HG02588 (cell line): ENCODE data around the gene CMBL.
"Not testable (repeated sequence)": the region's sequence is repeated elsewhere in the genome, so short reads cannot be mapped to it uniquely, and the experiment has no call there.

Experiments used
- ATAC-seq: cut with Tn5 transposase; IDR thresholded peaks from one replicate; pipeline ENCODE4 v1.9.1; 2021; ENCODE audit warnings: mild to moderate bottlenecking, moderate library complexity; ENCODE audit not compliant: unreplicated experiment

Gene CMBL

DNA sequence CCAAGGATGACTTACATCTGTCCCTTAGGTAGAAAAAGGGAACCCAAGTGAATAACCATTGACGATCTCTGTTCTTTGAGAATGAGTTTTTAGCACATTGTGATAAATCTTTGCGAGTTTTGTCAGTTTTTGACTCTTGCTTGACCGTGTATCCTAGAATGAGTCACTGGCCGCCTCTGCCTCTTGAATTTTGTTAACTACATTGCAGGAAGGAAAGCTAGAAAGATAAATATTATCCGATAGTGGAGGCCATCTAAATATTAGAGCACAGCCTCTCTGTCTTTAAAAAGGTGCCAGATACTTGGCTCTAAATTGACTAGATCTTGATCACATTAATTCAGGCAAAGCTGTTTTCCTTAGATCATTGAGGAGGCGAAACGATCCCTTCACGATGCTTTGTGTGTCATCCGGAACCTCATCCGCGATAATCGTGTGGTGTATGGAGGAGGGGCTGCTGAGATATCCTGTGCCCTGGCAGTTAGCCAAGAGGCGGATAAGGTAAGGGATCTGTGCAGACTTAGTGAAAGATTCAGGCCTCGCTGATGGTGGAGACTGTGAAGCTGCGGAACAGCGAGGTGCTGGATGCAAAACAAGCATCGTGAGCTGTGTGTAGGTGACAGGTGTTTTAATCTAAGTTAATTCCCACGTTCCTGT, 45.5 kb downstream of the CMBL start:
- ATAC-seq = no peak

DNA sequence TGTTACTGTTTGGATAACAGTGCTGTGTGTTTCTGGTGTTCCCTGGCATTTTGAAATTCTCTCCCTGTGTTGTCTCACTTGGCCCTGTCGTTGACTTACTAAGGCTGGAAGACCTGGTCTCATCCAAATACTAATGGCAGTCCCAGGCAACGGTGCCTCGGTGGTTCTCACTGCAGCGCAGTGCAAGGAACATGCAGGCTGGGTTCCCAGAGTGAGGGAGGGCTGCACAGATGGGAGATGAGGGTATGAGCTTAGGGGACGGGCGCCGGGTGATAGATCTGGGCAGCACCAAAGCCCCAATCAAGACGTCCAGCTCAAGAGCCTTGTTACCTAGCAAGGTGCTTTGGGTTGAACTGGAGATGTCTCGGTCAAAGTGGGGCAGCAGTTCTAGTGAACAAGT, 46.6 kb downstream of the CMBL start:
- ATAC-seq = no peak

DNA sequence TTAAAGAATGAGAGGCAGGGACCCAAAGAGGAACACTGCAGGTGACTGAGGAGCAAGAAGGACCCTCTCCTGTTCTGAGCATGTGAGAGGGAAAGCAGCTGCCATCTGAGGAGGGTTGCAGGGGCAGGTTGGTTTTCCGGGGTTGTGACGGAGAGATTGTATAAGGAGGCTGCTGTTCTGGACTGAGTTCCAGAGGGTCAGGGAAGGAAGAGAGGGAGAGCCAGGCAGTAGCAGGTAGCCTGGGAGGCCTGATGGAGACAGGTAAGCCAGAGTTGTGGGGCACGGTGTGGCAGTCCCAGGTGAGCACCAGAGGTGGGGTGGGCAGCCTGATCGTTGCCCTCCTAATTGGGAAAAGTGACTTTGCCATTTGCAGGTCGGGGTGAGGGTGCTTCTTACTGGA, 47.8 kb downstream of the CMBL start:
- no peak for ATAC-seq

DNA sequence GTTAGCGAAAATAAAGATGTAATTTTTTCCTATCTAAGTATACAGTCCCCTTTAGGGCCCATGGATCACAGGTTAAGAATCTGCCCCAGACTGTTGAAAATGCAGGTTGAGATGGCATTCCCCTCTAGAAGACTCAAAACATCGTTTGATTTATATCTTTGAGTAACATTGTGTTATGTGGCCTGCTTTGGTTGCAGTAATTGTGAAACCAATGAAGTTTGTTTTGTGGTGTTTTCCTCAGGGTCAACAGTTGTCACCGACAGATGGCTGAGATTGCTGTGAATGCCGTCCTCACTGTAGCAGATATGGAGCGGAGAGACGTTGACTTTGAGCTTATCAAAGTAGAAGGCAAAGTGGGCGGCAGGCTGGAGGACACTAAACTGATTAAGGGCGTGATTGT, 49.8 kb downstream of the CMBL start:
- ATAC-seq = no peak

DNA sequence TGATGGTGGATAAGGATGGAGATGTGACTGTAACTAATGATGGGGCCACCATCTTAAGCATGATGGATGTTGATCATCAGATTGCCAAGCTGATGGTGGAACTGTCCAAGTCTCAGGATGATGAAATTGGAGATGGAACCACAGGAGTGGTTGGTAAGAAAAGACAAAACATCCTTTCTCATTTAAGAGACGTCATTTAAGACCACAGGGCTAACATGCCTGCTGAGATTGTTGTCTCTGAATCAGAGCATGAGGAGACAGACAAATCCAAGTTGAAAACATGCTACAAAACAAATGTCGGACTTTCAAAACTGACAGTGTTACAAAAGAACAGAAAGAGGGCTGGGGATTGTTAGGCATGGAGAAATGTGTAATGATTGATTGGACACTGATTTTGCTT, 53.0 kb downstream of the CMBL start:
- no peak for ATAC-seq

DNA sequence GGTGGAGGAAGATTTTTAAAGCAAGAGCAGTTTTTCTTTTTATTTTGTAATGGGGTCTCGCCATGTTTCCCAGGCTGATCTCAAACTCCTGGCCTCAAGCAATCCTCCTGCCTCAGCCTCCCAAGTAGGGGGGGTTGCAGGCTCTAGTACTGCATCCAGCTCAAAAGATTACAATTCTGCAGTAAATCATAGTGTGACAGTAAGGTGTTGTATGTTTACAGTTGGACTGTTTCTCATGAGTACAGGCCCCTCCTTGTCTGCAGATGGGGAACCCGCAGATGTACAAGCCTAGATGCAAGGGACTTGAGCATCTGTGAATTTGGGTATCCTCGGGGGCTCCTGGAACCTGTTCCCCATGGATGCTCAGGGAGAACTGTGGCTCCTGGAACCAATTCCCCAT, 54.3 kb downstream of the CMBL start:
- no peak for ATAC-seq

DNA sequence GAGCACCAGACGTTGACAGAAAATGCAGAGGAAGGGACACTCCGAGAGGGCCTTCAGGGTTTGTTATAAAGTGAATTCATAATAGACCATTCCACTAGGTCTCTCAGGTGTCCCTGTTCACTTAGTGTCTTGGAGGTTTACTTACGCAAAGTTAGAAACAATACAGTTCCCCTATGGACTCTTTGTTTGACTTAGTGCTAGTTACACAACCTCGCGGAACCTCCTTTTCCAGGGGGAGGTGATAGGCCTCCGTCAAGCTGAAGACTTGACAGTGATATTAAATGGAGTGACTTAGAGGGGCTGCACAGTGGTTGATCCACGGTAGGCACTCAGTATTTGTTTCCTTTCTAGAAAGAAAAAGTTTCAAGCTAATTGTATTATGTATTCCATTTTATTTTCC, 56.3 kb downstream of the CMBL start:
- ATAC-seq = no peak

DNA sequence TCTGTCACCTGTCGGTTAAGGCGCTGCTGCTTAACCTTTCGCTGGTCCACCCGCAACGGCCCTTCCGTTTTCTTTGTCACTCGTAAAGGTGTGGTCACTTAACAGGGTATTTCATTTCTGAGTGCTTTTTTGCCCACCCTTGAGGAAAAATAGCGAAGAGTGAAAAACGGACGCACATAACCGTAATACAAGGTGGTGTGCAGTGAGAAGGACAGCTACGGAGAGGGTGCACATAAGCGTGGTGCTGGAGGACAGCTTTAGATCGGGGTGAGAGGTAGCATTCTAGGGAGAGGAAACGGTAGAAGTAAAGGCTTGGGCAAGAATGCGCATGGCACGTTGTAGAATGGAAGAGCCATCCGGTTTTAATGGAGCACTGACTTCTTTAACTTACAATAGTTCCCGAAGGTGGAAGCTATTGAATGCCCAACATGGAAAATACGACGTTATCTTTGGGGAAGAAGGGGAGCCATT, 56.9 kb downstream of the CMBL start:
- peak; percentile 10 for ATAC-seq

DNA sequence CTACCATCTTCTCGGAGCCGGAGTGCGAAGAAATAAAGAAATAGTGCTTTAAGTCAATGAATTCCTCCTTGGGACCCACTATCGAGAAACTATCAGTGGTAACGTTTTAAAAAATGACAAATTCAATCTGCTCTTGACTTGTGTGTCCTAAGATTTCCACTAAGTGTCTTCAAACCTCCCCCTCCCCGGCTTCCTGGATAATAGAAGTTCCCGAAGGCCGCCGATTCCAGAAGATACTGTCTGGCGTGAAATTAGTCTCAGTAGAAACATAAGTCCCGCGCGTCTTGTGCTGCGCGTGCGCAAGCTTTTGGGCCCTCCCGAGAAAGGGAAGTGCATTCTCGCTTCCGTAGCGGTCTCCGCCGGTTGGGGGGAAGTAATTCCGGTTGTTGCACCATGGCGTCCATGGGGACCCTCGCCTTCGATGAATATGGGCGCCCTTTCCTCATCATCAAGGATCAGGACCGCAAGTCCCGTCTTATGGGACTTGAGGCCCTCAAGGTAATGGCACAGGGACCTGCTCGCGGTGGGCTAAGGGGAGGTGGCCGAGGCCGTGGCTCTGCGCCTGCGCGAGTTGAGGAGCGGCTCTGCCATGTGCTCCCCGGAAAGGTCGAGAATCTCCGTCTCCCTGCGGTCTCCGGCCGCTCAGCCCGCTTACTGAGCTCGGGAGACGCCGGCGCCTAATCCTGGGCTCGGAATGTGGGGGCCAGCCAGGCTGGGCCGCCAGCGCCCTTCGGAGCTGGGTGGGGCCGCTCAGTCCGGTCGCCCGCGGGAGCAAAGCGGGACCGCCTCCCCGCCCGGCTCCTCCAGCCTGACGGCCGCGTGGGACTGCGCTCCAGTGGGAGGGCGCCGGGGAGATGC, 57.5 kb downstream of the CMBL start, which contains the start of gene CCT5:
Gene CCT5, plus strand, starts transcription at position 333 of the 858 bp plus-strand sequence. Its CDS starts 61 bp downstream, at position 394.
- ATAC-seq = peak; percentile 85

DNA sequence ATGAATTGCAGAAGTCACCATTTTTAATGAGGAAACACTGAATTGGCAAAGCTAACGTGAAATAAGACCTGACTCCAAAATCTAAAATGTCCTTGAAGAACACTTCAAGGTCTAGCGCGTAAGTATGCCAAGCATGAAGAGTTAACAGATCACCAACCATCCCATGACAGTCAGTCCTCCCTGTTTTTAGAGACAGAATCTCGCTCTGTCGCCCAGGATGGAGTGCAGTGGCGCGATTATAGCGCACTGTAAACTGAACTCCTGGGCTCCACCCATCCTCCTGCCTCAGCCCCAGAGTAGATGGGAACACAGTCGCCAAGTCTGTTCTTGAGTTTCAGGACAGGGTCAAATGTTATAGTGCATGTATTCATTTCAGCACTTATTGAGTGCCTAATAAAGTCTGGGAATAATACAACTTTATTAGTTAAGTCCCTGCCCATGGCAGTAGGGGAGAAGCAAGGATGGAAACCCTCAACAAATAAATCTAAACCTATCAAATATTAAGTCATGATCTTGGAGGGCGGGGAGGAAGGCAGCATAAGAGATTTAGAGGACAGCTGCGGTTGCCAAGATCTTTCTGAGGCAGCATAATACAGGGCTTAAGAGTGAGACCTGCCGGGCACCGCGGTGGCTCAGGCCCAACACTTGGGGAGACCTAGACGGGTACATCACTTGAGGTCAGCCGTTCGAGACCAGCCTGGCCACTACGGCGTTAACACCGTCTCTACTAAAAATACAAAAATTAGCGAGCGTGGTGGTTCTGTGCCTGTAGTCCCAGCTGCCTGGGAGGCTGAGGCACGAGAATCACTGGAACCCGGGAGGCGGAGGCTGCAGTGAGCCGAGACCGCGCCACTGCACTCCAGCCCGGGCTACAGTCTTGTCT, 59.1 kb downstream of the CMBL start:
- no peak for ATAC-seq

DNA sequence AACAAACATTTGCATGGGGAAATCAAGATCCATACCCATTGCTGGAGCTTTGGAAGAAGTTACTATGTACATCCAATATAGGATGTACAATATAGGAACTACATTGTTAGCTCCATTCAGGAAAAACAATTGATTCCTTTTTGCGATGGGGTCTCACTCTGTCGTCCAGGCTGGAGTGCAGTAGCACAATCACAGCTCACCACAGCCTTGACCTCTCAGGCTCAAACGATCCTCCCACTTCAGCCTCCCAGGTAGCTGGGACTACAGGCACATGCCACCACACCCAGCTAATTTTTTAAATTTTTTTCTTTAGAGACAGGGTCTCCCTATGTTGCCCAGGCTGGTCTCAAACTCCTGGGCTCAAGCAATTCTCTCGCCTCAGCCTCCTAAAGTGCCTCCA, 60.5 kb downstream of the CMBL start:
- ATAC-seq = not testable (repeated sequence)

DNA sequence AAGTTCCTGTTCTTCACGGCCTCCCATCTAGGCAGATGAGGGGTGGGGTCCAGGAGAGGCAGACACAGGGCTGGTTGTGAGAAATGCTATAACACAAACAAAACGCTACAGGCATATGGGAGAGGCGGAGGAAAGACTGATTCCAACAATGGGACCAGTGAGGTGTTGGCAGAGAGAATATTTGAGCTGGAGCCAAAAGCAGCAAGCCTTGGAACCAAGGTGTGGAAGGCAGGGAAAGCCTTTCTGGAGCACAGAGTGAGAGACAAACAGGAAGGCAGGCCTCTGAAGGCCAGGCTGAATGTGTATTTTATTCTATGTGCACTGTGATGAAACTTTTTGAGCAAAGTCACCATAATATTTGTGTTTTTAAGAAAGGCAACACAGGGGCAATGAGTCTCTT, 60.9 kb downstream of the CMBL start:
- ATAC-seq = no peak

DNA sequence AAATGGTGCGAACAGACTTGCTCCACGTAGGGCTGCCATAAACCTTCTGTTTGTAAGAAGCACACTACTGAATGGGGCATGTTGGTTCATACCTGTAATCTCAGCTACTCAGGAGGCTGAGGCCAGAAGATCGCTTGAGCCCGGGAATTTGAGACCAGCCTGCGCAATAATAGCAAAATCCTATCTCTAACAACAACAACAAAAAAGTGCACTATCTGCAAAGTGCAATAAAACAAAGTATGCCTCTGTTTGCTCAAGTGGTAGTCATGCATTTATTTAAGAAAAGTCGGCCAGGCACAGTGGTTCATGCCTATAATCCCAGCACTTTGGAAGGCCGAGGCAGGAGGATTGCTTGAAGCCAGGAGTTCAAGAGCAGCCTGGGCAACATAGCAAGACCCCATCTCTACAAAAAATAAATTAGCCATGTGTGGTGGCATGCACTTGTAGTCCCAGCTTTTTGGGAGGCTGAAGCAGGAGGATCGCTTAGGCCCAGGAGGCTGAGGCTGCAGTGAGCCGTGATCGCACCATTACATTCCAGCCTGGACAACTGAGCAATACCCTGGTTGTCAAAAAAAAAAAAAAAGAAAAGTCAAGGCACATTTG, 63.3 kb downstream of the CMBL start:
- no peak for ATAC-seq

DNA sequence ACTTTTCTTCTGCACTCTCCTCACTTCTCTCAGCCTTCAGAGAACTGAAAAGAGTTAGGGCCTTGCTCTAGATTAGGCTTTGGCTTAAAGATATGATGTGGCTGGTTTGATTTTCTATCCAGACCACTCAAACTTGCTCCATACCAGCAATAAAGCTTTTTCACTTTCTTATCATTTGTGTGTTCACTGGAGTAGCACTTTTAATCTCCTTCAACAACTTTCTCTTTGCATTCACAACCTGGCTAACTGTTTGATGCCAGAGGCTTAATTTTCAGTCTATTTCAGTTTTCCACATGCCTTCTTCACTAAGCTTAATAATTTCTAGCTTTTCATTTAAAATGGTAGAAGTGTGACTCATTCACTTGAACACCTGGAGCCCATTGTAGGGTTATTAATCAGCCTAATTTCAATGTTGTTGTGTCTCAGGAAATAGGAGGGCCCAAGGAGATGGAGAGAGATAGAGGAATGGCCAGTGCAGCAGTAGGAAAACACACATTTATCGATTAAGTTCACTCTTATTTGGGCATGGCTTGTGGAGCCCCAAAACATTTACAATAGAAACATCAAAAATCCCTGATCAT, 64.0 kb downstream of the CMBL start:
- ATAC-seq = no peak

DNA sequence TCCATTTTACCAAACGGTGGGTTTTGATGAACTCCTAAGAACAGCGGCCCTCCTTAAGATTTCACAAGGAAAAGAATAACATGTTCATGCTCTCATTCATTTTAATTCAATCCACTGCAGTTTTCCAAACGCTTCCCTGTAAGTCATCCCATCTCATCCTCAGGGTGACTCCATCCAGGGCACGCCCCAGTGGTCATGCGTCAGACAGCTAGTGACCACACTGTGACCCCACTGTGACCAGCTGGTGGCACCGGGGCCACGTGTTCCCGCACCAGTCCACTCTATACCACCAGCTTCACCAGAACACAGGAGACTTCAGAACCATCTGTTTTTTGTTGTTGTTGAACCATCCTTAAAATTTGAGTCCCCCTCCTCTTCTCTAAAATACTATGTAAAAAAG, 72.4 kb downstream of the CMBL start:
- no peak for ATAC-seq

DNA sequence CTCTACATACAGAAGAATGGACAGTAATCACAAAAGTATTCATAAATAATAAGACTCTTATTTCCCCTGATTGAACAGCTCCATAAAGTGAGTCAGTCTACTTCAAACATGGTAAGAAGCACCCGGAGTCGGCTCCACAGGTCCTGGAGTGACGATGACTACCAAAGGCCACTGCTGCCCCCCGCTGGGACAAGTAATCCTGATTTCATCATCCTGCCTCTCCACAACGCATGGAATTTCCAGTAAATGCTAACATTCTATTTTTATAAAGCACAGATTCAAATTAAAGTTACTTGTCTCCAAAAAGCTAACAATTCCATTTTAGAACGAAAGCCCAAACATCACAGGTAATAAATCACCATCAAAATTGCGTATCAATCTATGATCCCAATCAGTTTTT, 74.2 kb downstream of the CMBL start:
- ATAC-seq = no peak

DNA sequence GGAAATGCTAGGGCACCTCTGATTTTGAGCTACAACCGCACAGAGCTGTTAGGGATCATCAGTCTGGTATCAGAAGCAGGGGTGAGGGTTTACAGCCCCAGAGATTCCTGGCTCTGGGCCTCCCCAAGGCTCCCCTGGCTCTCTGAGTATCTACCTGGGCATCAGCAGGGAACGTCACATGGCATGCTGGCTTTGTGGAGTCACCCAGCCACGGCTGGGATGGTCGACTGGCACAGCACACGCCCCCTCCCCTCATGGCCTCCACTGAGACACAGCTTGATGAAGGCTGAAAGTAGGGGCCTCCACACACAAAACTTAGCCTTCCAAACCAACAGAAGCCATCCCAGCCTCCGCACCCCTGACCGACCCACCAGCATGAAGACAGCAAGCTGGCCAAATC, 74.7 kb downstream of the CMBL start:
- ATAC-seq = no peak

DNA sequence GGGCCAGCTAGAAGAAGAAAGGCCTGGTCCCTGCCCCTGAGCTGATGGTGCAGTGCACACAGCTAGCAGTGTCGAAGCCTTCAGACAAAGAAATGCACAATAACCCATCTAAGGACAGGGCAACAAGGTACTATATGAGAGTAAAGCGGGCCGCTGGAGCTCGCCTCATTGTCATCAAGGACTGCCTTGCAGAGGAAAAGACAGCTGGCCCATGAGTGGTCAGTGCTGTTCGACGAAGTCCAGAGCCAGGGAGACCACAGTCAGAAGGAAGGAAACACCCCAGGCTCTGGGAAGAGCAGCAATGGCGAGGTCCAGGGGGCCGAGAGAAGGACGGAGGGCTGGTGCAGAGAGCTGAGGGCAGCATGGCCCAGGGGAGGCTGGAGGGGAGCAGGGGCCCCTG, 75.3 kb downstream of the CMBL start:
- ATAC-seq = no peak

DNA sequence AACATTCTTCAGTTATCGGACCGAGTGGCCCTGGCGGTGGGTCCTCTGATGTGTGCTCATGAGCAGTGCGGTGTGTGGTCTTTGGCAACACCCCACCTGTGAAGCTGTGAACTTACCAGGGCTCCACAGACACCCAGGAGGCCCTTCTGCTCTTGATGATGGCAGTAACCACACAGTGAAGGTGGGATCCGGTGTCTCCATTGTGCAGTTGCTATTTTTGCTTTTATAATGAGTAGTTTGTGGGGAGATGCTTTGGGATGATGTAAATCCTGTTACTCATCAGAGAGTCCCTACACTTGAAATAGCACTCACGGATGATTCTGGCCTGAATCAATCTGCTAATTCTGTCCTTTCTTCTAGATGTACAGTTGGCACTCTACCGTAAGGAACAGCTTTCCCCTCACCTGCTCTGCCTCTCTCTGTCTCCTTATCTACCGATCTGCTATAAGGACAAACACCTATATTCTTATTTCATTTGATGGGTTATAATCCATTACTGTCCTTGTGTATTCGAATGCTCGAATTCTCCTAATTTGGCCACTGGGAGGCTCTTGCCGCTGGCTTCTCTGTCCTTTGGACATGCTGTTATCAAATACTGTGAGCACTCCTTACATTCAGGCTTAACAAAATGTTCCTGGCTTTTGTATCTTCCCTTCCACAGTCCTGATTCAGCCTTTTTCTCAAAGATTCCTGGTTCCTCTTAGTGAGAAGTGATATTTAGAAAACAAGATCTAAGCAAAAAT, 78.2 kb downstream of the CMBL start:
- ATAC-seq = no peak

DNA sequence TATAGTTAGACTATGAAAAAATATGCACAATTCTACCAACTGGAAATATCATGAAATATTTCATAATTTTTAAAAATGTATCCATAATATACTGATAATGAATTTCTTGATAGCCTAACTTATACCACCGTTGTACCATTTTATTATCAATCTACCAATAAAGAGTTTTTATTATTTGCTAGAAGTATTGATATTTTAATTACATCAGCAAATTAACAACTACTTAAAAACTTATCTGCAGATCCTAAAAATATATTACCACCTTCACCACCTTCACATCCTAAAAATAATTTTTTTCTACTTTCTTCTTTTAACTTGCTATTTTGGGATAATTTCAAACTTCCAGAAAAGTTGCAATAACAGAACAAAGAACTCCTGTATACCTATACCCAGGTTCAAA, 79.4 kb downstream of the CMBL start:
- ATAC-seq = no peak
